GM19324 (cell line): ENCODE results near the gene KRT24.

Experiments
- ATAC-seq: cut with Tn5 transposase; IDR thresholded peaks from one replicate; pipeline ENCODE4 v1.9.1; 2021; ENCODE audit warnings: mild to moderate bottlenecking, moderate library complexity; ENCODE audit not compliant: unreplicated experiment, low FRiP score

The KRT24 gene

DNA sequence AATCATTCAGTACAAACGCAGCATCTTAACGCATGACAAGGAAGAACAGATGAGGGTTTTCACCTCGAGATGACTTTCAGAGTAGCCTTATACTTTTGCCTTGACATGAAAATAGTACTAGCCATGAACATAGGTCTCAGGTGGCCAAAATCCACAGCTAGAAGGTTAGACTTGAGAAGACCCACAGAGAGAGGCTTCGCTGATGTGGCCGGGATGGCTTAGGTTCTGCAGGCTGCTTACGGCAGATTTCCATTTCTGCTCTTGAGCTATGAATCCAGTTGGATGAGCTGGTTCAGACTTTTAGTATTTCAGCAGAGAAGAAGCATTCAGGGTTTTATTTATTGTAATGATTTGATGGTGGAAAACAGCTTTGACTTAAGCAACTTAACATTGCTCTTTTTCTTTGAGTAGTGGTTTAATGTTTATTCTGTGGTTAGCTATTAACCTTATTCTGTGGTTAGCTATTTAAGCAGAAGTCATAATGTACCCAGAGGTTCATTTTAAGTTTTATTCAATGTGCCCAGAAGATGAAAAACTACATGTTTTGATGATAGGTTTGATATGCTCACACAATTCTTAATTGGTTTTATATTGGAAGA lies 7.6 kb downstream of the KRT24 start:
- no peak for ATAC-seq

DNA sequence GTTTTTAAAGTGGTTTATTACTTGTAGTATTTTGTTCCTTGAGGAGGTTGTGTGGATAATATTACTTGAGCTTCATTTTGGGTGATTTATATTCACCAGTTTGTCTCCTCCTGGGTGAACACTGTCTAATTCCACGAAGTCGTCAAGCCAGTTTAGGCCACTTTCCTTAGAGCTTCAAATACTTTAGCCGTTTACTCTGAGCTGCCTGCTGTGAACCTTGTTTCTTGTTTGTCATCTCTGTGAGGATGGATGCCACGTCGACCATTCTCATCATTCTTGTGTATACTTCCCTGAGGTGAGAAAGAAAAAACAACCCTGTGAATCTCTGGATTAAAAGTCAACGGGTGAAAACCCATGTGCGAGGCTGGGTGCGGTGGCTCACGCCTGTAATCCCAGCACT lies 9.0 kb downstream of the KRT24 start:
- no peak for ATAC-seq

DNA sequence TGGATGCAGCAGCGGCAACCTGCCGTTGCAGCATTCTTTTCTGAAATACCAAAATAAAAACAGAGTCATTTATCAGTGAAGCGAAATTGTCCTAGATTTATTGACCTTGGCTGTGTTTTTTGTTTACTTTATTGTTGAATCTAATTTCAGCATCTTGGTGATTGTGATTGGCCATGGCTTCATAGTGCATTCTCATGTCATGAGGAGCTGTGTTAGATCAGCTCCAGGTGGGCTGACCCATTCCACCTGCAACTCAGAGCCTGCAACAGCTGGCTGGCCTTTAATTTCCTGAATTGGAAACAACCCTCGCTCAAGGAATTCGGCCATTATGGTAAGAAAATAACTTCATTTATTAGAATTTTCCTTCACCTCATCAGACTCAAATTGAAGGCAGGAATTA lies 16.4 kb downstream of the KRT24 start:
- ATAC-seq, result no peak

DNA sequence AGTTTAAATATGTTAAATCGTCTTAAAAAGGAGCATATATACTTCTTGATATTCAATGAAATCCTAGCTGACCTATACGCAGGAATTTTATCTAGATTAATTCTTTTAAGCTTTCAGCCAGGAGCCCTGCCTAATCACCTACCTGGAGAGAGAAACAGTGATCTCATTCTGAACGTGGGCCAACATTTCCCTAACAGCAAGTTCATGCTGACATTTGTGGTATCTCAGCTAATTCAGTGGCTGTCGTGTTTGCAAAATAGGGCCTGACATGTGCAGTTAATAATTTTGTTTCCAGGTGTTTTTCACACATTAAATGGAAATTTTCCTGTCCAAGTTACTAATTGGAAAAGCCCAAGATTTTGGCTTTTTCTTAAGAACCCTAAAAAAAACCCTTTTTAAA lies 17.4 kb downstream of the KRT24 start:
- ATAC-seq, result no peak

DNA sequence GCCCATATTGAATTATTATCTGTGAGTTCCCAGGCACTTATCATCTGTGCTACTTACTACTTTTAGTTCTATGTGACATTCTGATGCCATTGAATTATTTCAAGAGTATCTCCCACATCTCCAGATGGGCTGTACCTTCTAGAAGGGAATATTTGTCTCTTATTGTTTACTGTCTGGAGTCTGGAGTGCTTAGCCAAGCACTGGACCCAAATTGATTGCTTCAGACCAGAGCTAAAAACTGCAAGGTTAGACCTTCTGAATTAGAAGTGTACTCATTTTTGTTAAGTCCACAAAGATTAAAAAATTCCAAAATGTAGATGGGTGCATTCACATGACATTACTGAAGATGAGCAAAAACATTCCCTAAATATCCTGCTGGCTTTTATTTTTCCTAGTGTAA lies 22.6 kb downstream of the KRT24 start:
- ATAC-seq, result no peak

DNA sequence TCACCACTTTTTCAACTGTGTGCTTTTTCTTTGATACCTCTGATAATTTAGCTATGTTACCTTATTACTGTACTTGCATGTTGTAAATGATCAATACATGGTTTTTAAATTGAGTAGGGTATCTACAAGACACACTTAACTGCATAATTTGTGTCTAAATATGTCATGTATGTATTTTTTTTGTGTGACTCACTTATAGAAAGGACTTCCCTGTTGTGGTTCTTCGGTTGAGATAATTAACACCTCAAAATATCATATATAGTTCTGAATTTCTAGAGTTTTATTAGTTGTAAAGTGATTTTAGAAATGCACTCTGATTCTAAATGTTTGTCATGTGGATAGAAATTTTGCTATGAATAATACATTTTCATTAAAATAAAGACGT lies 24.0 kb downstream of the KRT24 start:
- ATAC-seq, result no peak

DNA sequence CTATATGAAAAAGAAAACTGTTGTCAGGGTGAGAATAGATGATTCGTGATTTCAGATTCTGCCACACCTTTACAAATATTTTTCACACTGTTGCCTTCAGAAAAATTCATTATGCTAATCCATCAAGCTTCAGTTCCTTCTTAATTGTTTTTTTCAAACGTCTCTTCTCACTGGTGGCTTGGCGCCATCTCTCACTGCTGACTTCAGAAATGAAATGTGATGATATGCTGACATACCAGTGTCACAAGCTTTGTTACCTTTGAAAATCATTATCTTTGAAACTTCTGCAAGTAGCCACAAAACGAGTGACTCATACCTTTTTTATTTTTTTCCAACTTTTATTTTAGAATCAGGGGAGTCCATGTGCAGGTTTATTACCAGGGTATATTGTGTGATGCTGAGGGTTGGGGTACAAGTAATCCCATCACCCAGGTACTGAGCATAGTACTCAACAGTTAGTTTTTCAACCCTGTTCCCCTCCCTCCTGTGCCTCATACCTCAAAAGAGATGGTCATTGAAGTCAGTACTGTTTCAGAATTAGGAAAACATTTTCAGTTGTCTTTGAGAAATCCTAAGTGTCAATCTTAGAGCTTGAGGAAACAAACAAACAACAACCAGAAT lies 24.5 kb downstream of the KRT24 start:
- ATAC-seq, result no peak

DNA sequence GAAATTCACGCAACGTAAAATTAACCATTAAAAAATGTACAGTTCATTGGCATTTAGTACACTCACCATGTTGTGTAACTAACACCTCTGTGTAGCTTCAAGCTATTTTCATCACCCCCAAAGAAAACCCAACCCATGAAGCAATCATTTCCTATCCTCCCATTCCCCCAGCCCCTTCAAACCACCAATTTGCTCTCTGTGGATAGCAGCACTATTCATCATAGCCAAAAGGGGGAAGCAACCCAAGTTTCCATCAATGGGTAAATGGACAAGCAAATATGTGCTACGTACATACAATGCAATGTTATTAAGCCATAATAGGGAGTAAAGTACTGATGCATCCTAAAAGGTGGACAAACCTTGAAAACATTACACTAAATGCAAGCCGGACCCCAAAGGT lies 27.6 kb downstream of the KRT24 start:
- no peak for ATAC-seq

DNA sequence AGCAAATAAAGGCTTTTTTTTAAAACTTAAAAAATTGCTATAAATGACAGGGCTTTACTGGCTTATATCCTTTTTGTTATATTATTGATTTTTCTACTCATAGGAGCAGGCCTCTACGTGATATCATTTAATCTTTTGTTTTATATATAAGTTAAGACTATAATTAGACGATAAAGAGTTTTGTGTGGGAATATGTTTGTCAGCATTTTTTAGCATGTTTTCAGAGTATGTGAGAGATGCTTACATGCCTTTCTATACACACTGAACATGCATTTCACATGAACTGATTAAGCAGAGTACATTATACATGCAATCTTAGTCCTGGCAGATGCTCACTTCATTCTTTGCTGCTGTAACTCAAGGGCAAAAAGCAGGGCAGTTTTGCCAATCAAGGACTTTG lies 30.9 kb downstream of the KRT24 start:
- no peak for ATAC-seq

DNA sequence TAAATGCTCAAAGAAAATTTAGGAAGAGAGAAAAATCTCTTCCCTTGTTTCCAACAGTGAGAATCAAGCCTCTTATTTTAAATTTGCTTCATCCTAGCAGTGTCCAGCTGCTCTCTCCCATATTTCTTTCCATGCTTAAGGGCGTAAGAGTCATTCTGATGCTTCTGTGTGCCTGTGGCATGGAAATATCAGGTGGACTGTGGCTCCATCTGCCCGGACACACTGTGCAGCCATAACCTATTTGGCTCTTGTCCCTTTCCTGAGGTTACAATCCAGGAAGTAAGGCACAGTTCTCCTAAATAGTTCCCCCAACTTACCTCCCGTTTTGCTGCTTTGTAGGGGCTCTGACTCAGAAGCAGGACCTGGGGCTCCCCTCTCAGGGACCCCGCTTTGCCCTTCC lies 32.3 kb downstream of the KRT24 start:
- ATAC-seq, result no peak

DNA sequence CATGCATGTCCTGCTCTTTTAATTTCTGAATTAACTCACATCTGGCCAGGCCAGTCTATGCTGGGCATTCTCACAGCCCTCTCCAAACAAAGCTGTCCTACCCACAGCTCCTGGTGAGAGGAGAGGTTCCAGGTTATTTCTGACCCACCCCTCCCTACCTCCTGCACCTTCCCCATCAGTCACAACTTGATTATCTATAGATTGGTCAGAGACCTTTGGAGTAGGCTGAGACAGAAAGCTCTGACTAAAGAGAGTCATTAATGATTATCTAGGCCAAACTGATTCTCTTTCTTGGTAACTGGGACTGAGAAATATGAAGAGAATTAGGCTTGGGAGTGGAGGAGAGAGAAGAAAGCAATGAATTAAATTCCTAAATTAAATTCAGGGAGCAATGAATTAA lies 37.2 kb downstream of the KRT24 start:
- ATAC-seq, result no peak

DNA sequence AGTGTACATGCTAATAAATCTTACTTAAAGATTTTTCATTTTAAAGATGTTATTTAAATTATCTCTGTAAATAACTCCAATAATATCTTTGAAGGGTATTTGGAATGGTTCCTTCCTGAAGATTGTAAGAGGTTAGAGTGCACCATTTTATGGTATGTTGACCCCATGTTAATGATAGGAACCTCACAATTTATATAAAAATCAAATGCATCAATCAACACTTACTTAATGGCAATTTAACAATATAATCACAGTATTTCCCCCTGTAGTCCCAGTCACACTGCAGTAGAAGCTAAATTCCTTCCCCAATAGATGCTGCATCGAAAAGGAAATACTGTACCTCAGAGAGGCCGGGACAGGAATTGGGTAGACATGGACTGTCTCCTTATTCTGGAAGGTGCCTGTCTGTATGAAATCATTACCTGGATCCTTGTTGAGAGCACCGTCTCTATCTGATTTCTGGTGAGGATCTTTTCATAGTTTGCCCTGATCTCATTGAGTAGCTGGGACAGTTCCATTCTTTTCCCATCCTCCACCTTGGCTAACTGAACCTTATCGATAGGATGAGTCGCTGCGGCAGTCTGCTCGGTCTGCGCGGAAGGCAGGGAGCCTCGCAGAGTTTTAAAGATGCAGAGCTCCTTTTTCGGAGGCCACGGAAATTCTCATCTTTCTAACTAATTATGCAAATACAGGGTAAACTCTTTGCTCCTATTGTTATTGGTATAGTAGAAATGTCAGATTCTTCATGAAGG lies 38.8 kb downstream of the KRT24 start, which contains the start of gene KRT222:
Gene KRT222, minus strand, starts transcription at position 596 of the 752 bp plus-strand sequence. Its CDS starts 78 bp downstream, at position 518.
- no peak for ATAC-seq

DNA sequence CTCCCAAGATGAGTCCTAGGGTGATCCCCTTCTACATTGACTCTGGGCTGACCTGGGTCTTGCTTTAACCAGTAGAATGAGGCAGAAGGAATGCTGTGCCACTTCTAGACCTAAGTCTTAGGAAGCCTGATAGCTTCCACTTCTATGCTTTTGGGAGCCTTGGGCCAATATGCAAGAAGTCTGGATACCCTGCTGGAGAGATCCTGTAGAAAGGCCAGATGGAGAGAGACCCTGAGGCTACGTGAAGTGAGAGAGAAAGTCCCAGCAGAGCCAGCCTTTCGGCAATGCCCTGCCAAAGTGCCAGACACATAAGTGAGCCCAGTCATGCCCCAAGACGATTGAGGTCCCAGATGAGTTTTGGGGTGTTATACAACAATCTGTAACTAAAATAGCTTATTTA lies 40.3 kb downstream of the KRT24 start:
- ATAC-seq, result no peak

DNA sequence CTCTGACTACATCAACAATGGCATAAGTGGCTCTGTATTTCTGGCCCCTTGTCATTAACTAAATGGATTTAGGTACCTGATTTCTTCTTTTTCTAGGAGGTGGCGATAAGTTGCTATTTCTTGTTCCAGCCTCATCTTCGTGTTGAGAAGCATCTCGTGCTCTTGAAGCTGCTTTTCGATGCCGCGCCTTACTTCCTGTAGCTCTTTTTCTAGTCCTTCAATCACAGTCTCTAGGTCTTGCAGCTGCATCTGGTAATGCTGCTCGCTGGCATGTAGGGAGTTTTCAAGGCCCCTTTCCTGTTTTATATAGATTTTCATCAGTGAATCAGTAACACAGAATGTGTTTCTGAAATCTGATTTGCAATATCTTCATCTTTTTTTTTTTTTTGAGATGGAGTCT lies 43.6 kb downstream of the KRT24 start:
- no peak for ATAC-seq

DNA sequence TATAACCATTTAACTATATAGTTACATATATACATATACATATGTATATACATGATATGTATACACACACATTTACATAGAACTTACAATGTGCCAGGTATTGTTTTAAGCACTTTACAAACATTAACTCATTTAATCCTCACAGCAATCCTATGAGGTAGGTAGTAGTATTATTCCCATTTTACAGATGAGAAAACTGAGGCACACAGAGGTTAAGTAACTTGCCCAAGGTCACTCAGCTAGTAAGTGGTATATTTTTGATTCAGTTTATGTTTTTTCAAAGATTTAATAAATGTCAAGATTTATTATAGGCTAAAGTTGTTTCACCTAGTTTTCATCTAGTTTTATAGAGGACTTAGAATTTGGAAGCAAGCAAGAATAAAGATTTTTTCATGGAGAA lies 45.2 kb downstream of the KRT24 start:
- ATAC-seq, result no peak

DNA sequence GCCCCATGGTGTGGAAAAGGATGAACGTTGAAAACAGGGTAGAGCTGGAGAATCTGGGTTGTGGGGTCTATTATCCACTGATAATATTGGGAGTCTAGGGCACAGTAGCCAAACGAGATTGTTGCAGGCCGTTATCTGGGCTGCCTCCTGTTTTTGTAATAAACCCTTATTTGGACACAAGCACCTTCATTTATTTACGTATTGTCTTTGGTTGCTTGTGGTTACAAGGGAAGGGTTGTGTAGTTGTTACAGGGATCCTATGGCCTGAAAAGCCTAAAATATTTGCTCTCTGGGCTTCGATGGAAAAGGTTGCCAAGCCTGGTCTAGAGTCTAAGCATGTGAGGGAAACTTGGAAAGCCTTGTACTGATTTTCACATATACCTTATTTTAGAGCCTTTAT lies 51.6 kb downstream of the KRT24 start:
- ATAC-seq, result no peak

DNA sequence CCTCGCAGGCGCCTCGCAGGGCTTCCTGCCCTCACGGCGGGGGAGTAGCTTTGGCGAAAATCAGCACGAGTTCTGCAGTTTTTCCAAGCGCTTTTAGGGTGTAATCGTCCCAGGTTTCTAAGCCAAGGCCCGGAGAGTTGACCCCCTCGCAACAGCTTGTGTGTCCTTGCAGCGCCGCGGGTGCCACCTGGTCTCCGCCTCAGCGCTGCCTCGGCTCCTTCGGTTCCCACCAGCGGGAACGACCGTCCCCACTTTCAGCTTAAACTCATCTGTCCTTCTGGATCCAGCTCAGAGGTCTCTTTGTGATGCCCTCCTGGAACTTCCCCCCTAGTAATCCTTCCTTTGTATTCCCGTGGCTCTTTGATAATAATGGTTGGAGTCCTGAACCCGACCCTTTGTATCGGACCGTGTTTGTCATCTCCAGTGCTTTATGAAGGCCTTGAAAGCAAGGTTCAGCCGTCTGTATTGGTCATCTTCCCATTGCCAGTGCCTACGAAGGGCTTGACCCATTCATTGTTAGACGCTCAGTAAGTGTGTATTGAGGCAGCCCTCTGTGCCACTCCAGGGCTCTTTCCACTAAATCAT lies 55.1 kb downstream of the KRT24 start:
- ATAC-seq, result no peak
